Measurements from ENCODE around the gene B4GAT1. TPM values are rescaled to one million over a fixed set of nuclear protein-coding genes. Genes with fewer than 3 reads are reported as not detected.

B4GAT1 gene
- total RNA-seq, 1 experiment from 2014 or later, result 6.7 TPM

DNA sequence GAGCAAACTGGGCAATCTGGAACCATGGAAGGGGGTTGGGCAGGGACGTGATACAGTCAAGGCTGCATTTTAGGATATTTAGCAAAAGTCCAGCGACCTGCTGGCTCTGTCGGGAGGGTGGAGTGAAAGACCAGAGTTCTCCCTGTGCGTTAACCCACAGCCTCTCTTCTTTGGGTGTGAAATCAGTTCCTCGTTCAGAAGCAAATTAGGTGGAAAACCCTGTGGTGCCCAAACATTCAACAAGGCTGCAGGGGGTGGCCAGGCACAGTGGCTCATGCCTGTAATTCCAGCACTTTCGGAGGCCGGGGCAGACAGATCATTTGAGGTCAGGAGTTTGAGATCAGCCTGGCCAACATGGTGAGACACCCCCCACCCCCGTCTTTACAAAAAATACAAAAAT is 49.8 kb downstream of the B4GAT1 start:
- Histone ChIP-seq H3K4me1 (ENCODE audit: control insufficient read depth in 1 of 2, insufficient read depth in 2 of 2, low read length in 2 of 2) (peaks cover 5 to 7% of the 10 kb centered on the region in 2 experiments), H3K9me2 (ENCODE audit: insufficient read depth) (no peaks in the 10 kb centered on the region), H3K4me2 (ENCODE audit: low read length) (no peak overlapping the region), H3K36me3 (ENCODE audit: control insufficient read depth in 1 of 2, insufficient read depth in 2 of 2, low read length in 2 of 2) (no peaks in the 10 kb centered on the region), H2AFZ (ENCODE audit: low read depth, low read length, poor library complexity, severe bottlenecking) (no peak overlapping the region), H3K9me3 (ENCODE audit: control insufficient read depth in 1 of 2, insufficient read depth in 1 of 2, low read depth in 1 of 2, low read length in 2 of 2) (no peaks in the 10 kb centered on the region), H3K4me3 (replicated peaks in 1 of 2; ENCODE audit: low read depth in 1 of 2, low read length in 2 of 2) (no peak overlapping the region), H3K9ac (ENCODE audit: low read length) (no peak overlapping the region), H4K20me1 (ENCODE audit: insufficient read depth) (no peaks in the 10 kb centered on the region), H3K27me3 (ENCODE audit: insufficient read depth, low read length) (no peaks in the 10 kb centered on the region), H3K79me2 (ENCODE audit: insufficient read depth, low read length) (no peaks in the 10 kb centered on the region), H3K27ac (ENCODE audit: low read depth, low read length) (no peak overlapping the region)
- DNase-seq (ENCODE audit: low read depth, low spot score) (no peak), ATAC-seq (no peak)
- ChIA-PET POLR2A (interaction anchor here (1.3 kb wide), 1 partner anchor 8 kb away, joined by 3 read pairs; the partner anchor contains the start of gene YIF1A), RAD21 (ENCODE audit: low non-redundant PET in 1 of 2, low total read pairs in 2 of 2, uncharacterized antibody in 2 of 2, unreplicated experiment in 2 of 2) (interaction anchor here in 1 of 2 experiments (0.7 kb wide), 1 partner anchor 11 kb away, joined by 3 read pairs; no protein-coding TSS in a partner anchor), CTCF (interaction anchor here (1.3 to 4.1 kb wide), 2 partner anchors 9 to 15 kb away, joined by 4 to 21 read pairs; partner anchors contain the start of gene YIF1A)
- intact Hi-C loops (cut with micrococcal nuclease), result no loop called here
- BruUV-seq (replicated peaks), result no TSS peak
- TF ChIP-seq SP1 (IDR thresholded peaks at IDR 0.05; ENCODE audit: low read depth), result no peak
- no peak for TF ChIP-seq POLR2A (IDR thresholded peaks at IDR 0.05; ENCODE audit: borderline replicate concordance, extremely low read depth, insufficient read depth, insufficient read length)
- no peak for TF ChIP-seq JUND (IDR thresholded peaks at IDR 0.05)
- TF ChIP-seq YY1 (IDR thresholded peaks at IDR 0.05; ENCODE audit: extremely low read depth, insufficient replicate concordance, low read depth, low read length), result no peak
- TF ChIP-seq ZFX (IDR thresholded peaks at IDR 0.05), result no peak
- TF ChIP-seq ELF1 (IDR thresholded peaks at IDR 0.05; ENCODE audit: borderline replicate concordance, low read depth), result no peak

Other genes starting within 250 kb of the B4GAT1 start
- 58.5 TPM for gene KLC2, start 89.9 kb downstream of the B4GAT1 start, total RNA-seq (2021; ENCODE audit: unreplicated experiment)
- gene RAB1B, start 79.0 kb downstream of the B4GAT1 start, total RNA-seq (2021; ENCODE audit: unreplicated experiment), result 148 TPM
- gene CNIH2, start 69.5 kb downstream of the B4GAT1 start, total RNA-seq (2021; ENCODE audit: unreplicated experiment), result 1.3 TPM
- gene YIF1A, start 58.5 kb downstream of the B4GAT1 start, total RNA-seq (2021; ENCODE audit: unreplicated experiment), result 54.7 TPM
- 5.9 TPM for gene TMEM151A, start 55.7 kb downstream of the B4GAT1 start, total RNA-seq (2021; ENCODE audit: unreplicated experiment)
- 0.32 TPM for gene CD248, start 30.6 kb downstream of the B4GAT1 start, total RNA-seq (2021; ENCODE audit: unreplicated experiment)
- gene RIN1, start 11.2 kb downstream of the B4GAT1 start, total RNA-seq (2021; ENCODE audit: unreplicated experiment), result 38.7 TPM
- gene BRMS1, start 2.5 kb downstream of the B4GAT1 start, total RNA-seq (2021; ENCODE audit: unreplicated experiment), result 42.1 TPM
- 39.7 TPM for gene SLC29A2, start 24.1 kb upstream of the B4GAT1 start, total RNA-seq (2021; ENCODE audit: unreplicated experiment)
- not detected for gene NPAS4, start 73.4 kb upstream of the B4GAT1 start, total RNA-seq (2021; ENCODE audit: unreplicated experiment)
- 126 TPM for gene MRPL11, start 91.2 kb upstream of the B4GAT1 start, total RNA-seq (2021; ENCODE audit: unreplicated experiment)
- 12.8 TPM for gene PELI3, start 119.3 kb upstream of the B4GAT1 start, total RNA-seq (2021; ENCODE audit: unreplicated experiment)
- gene DPP3, start 132.8 kb upstream of the B4GAT1 start, total RNA-seq (2021; ENCODE audit: unreplicated experiment), result 55.6 TPM
- gene BBS1, start 163.0 kb upstream of the B4GAT1 start, total RNA-seq (2021; ENCODE audit: unreplicated experiment), result 29.8 TPM
- gene ZDHHC24, start 198.4 kb upstream of the B4GAT1 start, total RNA-seq (2021; ENCODE audit: unreplicated experiment), result 10.5 TPM
- not detected for gene ACTN3, start 199.3 kb upstream of the B4GAT1 start, total RNA-seq (2021; ENCODE audit: unreplicated experiment)
- gene CTSF, start 221.0 kb upstream of the B4GAT1 start, total RNA-seq (2021; ENCODE audit: unreplicated experiment), result 0.34 TPM
- gene CCDC87, start 245.4 kb upstream of the B4GAT1 start, total RNA-seq (2021; ENCODE audit: unreplicated experiment), result 0.39 TPM
- 40.6 TPM for gene CCS, start 245.6 kb upstream of the B4GAT1 start, total RNA-seq (2021; ENCODE audit: unreplicated experiment)